Spleen (tissue), 7 donors: Measurements from ENCODE around the gene ZC3H15.

Experiments
- POLR2A ChIP-seq, 3 donors: fragments of 450-650 bp; IDR thresholded peaks; one replicate each; pipeline ENCODE4 v1.5.1; 2017; ENCODE audit warnings: antibody characterized with exemption in 3 of 3, mild to moderate bottlenecking in 1 of 3
- POLR2AphosphoS5 ChIP-seq, 3 donors: sonication (generic); formaldehyde crosslinking; IDR thresholded peaks; one replicate each; pipeline ENCODE4 v1.5.1; 2017; ENCODE audit warnings: antibody characterized with exemption in 3 of 3
- TF ChIP-seq, protein P1 (sequence below), 11 experiments: fragments of 200-600 bp in 7 of 11; fragments of 450-650 bp in 4 of 11; sonication (generic) in 4 of 11; IDR thresholded peaks in 8 of 11; conservative IDR thresholded peaks in 3 of 11; 1 replicate in 7 of 11; 2 replicates in 4 of 11; pipeline versions ENCODE4 v1.4.0 to v1.8.0; 2016 to 2021; ENCODE audit warnings: antibody characterized with exemption in 11 of 11, inconsistent platforms in 4 of 11, mild to moderate bottlenecking in 1 of 11
- donor health status: DM: no; HTN: no; CAD: no; lungs with moderate emphysema.
- donor health status: DM: no; HTN: no; CAD: no.
- donor health status: DM: no; HTN: no; CAD: no.

DNA sequence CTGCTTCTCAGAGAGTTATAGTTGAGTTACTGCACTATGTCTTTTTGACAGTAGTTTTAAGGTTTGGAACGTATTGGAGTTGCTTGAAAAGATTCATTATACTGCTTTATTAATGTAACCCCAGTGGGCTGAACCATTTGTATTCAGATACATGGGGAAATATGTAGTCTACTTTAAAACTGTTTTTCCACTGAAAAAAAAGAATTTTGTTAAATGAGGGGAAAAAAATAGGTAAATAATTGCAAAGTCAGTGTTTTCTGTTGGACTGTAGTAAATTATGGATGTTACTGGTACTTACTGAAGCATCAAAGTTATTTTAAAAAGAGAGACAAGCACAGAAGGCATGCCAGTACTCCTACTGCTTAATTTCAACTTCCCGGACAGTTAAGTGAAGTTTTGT, 36.4 kb downstream of the ZC3H15 start:
- TF ChIP-seq POLR2AphosphoS5 (IDR thresholded peaks at IDR 0.05) (no peak), POLR2A (IDR thresholded peaks at IDR 0.05) (no peak)
- TF ChIP-seq, protein P1, sequence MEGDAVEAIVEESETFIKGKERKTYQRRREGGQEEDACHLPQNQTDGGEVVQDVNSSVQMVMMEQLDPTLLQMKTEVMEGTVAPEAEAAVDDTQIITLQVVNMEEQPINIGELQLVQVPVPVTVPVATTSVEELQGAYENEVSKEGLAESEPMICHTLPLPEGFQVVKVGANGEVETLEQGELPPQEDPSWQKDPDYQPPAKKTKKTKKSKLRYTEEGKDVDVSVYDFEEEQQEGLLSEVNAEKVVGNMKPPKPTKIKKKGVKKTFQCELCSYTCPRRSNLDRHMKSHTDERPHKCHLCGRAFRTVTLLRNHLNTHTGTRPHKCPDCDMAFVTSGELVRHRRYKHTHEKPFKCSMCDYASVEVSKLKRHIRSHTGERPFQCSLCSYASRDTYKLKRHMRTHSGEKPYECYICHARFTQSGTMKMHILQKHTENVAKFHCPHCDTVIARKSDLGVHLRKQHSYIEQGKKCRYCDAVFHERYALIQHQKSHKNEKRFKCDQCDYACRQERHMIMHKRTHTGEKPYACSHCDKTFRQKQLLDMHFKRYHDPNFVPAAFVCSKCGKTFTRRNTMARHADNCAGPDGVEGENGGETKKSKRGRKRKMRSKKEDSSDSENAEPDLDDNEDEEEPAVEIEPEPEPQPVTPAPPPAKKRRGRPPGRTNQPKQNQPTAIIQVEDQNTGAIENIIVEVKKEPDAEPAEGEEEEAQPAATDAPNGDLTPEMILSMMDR (IDR thresholded peaks at IDR 0.05 in 8 of 11, conservative IDR thresholded peaks at IDR 0.05 in 3 of 11) = no peak
